ENCODE results near the gene FANCC.

DNA sequence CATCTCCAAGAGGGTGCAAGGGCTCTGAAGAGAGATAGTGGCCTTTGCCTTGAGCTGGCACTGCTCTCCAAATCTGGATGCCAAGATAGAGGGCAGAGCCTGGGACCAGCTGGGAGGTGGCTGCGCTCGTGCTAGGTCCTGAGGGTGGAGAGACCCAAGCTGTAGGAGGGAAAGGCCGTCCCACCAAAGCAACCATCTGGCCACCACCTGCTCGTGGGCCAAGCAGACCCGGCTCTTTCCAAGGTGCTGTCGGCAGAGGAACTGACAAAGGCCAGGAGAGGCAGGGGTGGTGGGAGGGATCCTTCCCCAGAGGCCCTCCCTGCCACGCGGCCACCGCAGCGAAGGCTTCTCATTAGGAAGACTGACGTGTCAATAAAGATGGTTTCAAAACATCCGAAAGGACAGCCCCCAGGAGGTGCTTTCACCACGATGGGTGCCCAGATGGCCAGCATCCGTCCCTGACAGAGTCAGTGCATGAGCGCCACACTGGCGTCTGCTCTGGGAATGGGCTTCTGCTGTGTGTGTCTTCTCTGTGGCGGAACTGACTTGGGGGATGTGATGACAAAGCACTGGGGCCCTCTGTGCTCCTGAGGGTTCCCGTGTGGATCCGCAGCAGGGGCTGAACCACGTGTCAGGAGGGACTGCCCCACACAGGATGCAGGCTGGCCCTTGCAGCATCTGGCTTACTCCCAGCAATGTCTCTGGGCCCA lies 213.5 kb downstream of the FANCC start:
- TF ChIP-seq, protein P1, sequence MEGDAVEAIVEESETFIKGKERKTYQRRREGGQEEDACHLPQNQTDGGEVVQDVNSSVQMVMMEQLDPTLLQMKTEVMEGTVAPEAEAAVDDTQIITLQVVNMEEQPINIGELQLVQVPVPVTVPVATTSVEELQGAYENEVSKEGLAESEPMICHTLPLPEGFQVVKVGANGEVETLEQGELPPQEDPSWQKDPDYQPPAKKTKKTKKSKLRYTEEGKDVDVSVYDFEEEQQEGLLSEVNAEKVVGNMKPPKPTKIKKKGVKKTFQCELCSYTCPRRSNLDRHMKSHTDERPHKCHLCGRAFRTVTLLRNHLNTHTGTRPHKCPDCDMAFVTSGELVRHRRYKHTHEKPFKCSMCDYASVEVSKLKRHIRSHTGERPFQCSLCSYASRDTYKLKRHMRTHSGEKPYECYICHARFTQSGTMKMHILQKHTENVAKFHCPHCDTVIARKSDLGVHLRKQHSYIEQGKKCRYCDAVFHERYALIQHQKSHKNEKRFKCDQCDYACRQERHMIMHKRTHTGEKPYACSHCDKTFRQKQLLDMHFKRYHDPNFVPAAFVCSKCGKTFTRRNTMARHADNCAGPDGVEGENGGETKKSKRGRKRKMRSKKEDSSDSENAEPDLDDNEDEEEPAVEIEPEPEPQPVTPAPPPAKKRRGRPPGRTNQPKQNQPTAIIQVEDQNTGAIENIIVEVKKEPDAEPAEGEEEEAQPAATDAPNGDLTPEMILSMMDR (IDR thresholded peaks at IDR 0.05; ENCODE audit: poor library complexity): no peak
- no peak for TF ChIP-seq EZH2phosphoT487 (IDR thresholded peaks at IDR 0.05; ENCODE audit: low read depth, severe bottlenecking, unreplicated experiment)
